Inflammatory macrophage treated with lipopolysaccharide for 1 hour (primary cell): Measurements from ENCODE around the gene SCARF2.
"Not testable (repeated sequence)": the region's sequence is repeated elsewhere in the genome, so short reads cannot be mapped to it uniquely, and the experiment has no call there.

ENCODE experiments used
- DNase-seq, 2 donors: peaks; one replicate each; pipeline ENCODE4 v3.0.0-alpha.2; 2020 to 2022

Gene SCARF2

DNA sequence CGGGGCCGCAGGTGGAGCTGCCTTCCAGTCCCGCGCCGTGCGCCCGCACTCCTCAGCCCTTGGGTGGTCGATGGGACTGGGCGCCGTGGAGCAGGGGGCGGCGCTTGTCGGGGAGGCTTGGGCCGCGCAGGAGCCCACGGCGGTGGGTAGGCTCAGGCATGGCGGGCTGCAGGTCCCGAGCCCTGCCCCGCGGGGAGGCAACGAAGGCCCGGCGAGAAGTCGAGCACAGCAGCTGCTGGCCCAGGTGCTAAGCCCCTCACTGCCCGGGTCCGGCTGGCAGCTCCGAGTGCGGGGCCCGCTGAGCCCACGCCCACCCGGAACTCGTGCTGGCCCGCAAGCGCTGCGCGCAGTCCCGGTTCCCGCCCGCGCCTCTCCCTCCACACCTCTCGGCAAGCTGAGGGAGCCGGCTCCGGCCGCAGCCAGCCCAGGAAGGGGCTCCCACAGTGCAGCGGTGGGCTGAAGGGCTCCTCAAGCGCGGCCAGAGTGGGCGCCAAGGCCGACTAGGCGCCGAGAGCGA, 45.2 kb downstream of the SCARF2 start:
- DNase-seq, result not testable (repeated sequence)

- DNase-seq, result no peak
Observed at GRCh38 chr22:20391222-20391621, 46.4 kb downstream of the SCARF2 start.

GRCh38 chr22:20390394-20390907, 47.2 kb downstream of the SCARF2 start:
- no peak for DNase-seq

DNA sequence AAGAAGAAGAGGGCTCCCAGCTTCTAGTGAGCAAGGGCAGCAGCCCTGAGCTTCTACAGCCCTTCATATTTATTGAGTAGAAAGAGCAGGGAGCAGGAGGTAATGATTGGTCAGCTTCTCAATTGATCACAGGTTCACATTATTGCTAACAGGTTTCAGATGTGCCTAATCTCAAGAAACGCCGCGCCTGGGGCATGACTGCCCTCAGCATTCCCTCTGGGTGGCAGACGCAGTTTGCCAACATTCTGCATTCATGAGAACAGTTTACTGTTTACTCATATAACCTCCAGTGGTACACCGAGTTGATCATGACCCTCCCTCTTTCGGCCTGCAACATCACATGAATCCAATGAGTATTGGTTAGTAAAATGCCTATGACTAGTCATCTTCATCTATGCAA, 48.3 kb downstream of the SCARF2 start:
- no peak for DNase-seq

GRCh38 chr22:20388200-20388599, 49.4 kb downstream of the SCARF2 start:
- DNase-seq, result no peak

DNA sequence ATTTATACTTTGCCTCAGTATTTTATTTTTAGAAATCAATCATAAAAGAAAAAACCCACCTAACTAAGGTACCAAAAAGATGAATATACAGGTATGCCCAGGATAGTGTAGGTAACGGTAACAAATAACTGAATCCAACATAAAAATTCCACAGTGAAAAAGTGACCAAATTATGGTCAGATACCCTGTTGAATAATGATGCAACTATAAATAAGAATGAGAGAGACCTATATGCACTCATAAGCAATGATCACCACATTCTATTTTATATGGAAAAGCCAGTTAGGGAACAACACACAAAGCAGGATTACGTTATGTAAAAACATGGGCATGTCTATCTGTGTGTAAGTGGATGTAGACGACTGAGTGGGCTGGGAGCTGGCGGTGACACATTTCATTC, 50.7 kb downstream of the SCARF2 start:
- DNase-seq, result no peak

DNA sequence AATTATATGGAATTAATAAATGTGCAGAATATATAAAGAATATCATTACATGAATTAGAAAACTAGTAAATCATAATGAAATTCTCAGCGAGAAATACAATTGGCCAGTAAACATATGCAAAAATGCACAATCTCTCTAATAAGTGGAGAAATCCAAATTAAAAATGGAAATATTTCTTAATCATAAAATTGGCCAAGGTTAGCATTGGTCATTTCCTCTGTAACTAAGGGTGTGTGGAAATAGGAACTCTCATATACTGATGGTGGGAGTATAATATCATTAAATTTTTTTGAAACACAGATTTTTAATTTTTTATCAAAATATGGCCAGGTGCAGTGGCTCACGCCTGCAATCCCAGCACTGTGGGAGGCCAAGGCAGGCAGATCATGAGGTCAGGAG, 51.3 kb downstream of the SCARF2 start:
- DNase-seq, result peak; percentile 12 to 73

GRCh38 chr22:20384865-20385264, 52.8 kb downstream of the SCARF2 start:
- no peak for DNase-seq

DNA sequence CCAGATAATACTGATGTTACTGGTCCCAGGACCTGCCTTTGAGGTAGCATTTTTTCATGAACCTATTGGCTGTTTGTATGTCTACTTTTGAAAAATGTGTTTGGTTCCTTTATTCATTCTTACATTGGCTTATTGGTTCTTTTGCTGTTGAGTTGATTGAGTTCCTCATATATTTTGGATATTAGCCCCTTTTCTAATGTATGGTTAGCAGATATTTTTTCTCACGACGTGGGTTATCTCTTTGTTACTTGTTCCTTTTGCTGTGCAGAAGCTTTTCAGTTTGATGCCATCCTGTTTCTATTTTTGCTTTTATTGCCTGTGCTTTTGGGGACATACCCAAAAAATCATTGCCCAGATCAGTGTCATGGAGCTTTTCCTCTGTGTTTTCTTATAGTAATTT, 53.5 kb downstream of the SCARF2 start:
- DNase-seq, result no peak

GRCh38 chr22:20383538-20383937, 54.1 kb downstream of the SCARF2 start:
- DNase-seq, result no peak

DNA sequence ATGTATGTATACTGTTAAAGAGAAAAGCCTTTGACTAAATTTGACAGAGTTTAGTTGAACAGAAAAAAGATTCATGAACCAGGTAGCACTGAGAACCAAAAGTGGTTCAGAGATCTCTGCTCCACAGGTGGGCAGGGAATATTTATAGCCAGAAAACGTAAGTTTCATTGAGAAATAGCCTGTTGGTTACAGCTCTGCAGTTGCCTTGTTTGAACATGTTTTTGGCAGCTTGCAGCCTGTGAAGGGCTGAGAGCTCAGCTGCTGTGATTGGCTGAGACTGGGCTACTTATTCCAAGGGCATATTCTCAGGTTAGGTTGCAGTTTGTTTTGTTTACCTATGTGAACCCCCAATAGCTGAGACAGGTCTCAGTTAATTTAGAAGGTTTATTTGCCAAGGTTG, 57.1 kb downstream of the SCARF2 start:
- no peak for DNase-seq

DNA sequence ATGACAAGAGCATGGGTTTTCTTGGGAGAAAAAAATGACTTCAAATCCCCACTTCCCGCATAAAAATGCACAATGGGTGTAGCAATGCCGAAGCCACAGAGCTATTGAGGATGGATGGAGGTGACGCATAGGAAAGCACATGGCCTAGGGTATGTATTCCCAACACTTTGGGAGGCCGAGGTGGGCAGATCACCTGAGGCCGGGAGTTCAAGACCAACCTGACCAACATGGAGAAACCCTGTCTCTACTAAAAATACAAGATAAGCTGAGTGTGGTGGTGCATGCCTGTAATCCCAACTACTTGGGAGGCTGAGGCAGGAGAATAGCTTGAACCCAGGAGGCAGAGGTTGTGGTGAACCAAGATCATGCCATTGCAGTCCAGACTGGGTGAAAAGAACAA, 58.9 kb downstream of the SCARF2 start:
- DNase-seq, result not testable (repeated sequence)

DNA sequence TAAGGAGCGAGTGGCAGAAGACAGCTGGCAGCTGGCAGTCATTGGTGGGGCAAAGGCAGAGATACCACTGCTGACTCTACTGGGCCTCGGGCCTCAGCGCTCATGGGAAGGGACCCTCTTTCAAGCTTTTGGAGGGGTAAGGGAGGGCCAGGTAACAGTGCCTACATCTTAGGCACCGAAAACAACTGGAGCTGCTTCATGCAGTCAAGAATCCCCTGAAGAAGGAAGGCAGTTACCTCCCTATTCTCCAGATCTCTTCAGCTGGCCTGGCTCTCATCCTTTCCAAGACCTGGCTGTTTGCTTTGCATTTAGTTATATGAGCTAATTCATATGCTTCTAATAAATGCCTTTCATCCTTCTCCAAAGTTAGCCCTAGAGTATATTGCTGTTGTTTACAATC, 59.5 kb downstream of the SCARF2 start:
- no peak for DNase-seq

GRCh38 chr22:20376983-20377382, 60.6 kb downstream of the SCARF2 start:
- not testable (repeated sequence) for DNase-seq

DNA sequence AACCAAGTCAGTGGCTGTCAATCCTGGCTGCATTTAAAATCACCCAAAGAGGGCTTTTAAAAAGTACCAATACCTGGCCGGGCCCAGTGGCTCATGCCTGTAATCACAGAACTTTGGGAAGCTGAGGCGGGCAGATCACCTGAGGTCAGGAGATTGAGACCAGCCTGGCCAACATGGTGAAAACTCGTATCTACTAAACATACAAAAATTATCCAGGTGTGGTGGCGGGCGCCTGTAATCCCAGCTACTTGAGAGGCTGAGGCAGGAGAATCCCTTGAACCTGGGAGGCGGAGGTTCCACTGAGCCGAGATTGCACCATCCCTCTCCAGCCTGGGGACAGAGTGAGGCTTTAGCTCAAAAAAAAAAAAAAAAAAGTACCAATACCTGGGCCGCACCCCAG, 61.3 kb downstream of the SCARF2 start:
- DNase-seq, result not testable (repeated sequence)
